ENCODE data around the gene UNC45B.
"Not testable (repeated sequence)": the region's sequence is repeated elsewhere in the genome, so short reads cannot be mapped to it uniquely, and the experiment has no call there.

Gene UNC45B, protein sequence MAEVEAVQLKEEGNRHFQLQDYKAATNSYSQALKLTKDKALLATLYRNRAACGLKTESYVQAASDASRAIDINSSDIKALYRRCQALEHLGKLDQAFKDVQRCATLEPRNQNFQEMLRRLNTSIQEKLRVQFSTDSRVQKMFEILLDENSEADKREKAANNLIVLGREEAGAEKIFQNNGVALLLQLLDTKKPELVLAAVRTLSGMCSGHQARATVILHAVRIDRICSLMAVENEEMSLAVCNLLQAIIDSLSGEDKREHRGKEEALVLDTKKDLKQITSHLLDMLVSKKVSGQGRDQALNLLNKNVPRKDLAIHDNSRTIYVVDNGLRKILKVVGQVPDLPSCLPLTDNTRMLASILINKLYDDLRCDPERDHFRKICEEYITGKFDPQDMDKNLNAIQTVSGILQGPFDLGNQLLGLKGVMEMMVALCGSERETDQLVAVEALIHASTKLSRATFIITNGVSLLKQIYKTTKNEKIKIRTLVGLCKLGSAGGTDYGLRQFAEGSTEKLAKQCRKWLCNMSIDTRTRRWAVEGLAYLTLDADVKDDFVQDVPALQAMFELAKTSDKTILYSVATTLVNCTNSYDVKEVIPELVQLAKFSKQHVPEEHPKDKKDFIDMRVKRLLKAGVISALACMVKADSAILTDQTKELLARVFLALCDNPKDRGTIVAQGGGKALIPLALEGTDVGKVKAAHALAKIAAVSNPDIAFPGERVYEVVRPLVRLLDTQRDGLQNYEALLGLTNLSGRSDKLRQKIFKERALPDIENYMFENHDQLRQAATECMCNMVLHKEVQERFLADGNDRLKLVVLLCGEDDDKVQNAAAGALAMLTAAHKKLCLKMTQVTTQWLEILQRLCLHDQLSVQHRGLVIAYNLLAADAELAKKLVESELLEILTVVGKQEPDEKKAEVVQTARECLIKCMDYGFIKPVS

GRCh38 chr17:35147375-35147905, at the start of gene UNC45B:
UNC45B (plus strand) TSS chr17:35147817; CDS start chr17:35148264, 447 bp downstream.
- no peak for DNase-seq (ENCODE audit: low spot score)

DNA sequence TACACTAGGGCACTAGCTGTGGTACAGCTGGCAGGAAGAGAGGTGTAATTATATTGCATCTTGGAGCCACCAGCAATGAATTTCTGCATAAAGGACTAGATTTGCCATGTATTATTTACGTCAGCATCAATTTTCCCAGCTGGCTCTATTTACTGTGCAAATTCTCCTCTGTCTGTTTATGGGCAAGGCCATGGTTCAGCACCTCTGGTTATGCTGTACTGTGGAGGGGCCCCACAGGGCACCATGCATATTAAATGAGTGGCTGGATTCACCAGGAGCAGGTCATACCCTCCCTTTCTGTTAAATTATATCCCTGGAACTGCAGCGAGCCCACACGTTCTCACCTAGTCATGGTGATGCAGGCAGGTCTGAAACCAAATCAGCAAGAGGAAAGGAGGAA, 47.7 kb upstream of the UNC45B start:
- DNase-seq (ENCODE audit: low spot score), result no peak

DNA sequence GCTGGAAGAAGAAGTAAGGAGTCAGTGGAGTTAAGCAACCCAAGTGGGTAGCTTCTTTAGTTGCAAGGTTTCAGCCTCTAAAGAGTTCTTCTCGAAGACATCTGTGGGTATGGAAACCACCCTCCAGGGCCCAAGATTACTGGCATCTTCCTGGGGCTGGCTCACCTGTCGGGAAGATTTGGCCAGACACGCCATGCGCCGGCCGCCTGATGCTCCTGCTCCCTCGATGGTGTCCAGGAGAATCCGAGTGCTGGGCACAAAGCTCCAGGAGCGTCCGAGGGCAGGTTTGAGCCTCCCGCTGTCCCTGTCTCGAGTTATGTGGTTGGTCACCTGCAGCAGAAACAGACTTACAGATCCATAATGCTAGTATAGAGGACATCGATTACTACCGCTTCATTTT, 46.6 kb upstream of the UNC45B start:
- DNase-seq (ENCODE audit: low spot score), result no peak

GRCh38 chr17:35101725-35102124, 45.9 kb upstream of the UNC45B start:
- DNase-seq (ENCODE audit: low spot score), result no peak

DNA sequence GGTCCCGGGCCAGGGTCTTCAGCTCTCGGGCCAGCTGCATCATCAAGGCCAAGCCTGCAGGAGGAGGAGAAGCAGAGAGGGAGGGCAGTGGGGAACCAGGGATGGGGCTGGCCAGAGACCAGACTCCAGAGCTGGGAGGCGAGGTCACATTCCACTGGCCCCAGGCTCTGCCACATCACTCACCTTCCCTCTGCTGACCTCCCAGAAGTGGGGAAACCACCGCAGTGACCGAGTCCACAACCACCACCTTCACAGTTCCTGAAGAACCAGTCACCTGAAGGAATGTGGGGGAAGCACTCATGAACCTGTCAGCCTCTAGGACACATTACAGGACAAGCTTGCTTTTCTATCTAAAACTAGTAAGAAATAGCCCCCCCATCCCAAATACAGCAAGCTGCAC, 44.3 kb upstream of the UNC45B start:
- no peak for DNase-seq (ENCODE audit: low spot score)

DNA sequence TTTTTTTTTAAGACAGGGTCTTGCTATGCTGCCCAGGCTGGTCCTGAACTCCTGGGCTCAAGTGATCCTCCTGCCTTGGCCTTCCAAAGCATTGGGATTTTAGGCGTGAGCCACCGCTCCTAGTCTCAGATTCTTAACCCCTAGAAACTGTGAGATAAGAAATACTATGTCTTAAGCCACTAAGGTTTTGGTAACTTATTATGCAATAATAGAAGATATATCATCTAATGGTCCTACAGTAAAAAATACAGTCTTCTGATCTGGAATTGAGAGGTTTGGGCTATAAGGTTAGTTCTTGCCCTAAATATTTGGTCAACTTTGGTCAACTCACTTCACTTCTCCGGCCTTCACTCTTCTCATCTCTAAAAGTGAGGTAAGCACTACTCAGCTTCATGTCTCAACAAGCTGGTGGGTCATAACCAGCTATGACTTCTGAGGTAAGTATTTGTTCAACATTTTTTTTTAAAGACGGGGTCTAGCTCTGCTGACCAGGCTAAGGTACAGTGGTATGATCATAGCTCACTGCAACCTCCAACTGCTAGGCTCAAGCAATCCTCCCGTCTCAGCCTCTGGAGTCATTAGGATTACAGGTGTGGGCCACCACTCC, 42.7 kb upstream of the UNC45B start:
- DNase-seq (ENCODE audit: low spot score), result no peak

DNA sequence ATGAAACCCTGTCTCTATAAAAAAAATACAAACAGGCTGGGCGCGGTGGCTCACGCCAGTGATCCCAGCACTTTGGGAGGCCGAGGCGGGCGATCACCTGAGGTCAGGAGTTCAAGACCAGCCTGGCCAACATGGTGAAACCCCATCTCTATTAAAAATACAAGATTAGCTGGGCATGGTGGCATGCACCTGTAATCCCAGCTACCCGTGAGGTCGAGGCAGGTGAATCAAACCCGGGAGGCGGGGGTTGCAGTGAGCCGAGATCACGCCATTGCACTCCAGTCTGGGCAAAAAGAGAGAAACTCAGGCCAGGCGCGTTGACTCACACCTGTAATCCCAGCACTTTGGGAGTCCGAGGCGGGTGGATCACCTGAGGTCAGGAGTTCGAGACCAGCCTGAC, 36.8 kb upstream of the UNC45B start:
- DNase-seq (ENCODE audit: low spot score), result not testable (repeated sequence)

DNA sequence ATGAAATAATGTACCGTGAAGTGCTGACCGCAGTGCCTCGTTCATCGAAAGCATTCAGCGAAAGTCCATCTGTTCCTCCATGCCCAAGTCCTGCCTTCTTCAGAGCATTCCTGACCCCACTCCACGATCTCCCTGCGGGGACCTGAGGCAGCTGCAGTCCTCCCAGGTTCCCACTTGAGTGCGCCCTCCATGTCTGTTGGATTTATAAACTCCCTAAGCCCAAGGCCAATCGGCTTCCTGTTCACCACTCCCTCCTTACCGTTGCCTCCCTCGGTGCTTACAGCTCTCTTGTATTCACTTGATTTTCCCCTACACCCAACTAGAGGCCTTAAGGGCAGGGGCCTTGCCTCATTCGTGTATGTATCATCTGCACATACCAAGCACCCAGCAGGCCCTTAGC, 30.8 kb upstream of the UNC45B start:
- no peak for DNase-seq (ENCODE audit: low spot score)

DNA sequence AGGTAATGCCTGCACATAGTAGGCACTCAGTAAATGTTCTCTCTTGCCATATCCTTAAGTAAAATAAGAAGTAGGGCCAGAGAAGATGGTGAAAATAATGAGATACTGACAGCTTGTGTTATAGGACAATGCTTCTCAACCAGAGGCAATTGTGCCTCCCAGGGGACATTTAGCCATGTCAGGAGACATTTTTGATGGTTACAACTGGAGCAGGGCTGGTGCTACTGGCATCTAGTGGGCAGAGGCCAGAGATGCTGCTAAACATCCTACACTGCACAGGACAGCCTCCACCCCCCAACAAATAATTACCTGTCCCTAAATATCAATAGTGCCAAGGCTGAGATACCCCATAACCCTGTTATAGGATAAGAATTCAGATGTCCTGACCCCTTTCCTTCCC, 29.6 kb upstream of the UNC45B start:
- peak; percentile 32 for DNase-seq (ENCODE audit: low spot score)

- DNase-seq (ENCODE audit: low spot score), result peak; percentile 92
Observed at GRCh38 chr17:35119370-35120165, 28.0 kb upstream of the UNC45B start, which contains the start of gene RAD51D. RAD51D (minus strand) TSS chr17:35119860; CDS start chr17:35119613, 247 bp downstream.

- DNase-seq (ENCODE audit: low spot score), result no peak
Observed at GRCh38 chr17:35121315-35121714, 26.3 kb upstream of the UNC45B start, which contains the start of gene FNDC8. FNDC8 (plus strand) TSS chr17:35121615; CDS start chr17:35121694, 79 bp downstream.

- DNase-seq (ENCODE audit: low spot score), result peak; percentile 84
Observed at GRCh38 chr17:35127751-35128514, 19.7 kb upstream of the UNC45B start.

DNA sequence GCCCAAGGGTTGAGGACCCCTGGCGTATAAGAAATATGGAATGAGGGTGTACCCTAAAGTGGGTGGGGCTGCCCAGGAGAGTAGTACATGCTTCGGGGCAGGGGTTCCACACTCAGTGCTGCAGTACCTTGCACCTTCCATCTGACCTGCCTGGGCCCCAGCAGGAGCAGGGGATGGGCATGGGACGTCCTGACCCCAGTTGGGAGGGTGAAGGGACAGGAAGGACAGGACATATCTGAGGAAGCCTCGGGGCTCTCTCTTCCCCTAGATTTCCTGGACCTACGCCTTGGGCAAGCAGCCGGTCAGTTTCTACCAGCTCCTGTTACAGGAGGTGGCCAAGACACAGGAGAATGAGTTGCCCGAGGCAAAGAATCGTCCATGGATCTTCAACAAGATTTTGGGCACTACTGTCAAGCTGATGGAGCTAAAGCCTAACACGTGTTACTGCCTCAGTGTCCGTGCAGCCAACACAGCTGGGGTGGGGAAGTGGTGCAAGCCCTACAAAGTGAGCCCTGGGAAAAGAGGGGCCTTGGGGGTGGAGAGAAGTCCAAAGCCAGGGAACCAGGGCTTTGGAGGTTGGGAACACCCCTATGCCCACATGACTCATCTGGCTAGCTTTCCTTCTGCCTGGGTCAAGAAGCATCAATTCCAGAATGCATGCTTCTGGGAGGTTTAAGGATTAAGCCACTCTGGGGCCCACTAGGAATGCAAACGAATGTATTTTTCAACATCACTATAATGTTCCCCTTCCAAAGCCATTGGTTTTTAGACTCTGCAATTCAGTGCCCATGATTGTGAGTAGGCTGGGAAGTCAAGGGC, 18.3 kb upstream of the UNC45B start:
- peak; percentile 62 for DNase-seq (ENCODE audit: low spot score)

- DNase-seq (ENCODE audit: low spot score), result no peak
Observed at GRCh38 chr17:35129973-35130351, 17.7 kb upstream of the UNC45B start.

DNA sequence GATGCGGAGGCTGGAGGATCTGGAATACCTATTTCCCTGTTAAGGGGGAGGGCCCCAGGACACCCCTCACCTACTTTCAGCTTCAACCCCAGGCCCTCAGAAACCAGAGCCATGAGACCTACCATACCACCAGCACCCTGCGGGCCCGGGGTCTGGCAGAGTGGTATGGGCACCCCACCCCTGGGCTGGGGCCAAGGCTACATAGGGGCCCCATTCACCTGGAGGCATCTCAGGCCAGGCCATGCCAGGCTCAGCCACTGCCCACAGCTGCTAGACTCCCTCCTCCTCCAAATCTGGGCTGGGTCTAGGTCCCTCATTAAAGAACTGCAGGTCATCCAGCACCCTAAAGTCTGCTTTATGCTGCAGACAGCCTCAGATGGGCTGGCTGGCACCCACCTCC, 17.2 kb upstream of the UNC45B start:
- DNase-seq (ENCODE audit: low spot score), result no peak

DNA sequence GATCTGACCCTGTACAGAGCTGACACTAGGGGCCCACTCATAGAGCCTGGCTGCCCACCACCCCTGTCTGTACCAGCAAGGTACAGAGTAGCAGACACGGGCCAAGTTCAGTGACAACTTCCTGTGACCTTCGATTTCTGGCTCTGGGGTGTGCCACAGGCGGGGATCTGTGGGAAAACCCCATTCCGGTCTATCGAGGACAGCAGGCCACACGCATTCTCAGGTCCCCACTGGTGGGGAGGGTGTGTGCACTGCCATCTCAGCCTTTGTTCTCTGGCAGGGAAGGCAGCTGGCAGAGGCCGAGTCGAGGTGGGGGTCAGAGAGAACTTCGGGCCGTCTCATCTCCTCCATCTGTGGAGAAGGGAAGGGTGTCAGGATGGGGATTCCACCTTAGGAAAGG, 15.5 kb upstream of the UNC45B start:
- no peak for DNase-seq (ENCODE audit: low spot score)

GRCh38 chr17:35132816-35133550, 14.6 kb upstream of the UNC45B start:
- no peak for DNase-seq (ENCODE audit: low spot score)

DNA sequence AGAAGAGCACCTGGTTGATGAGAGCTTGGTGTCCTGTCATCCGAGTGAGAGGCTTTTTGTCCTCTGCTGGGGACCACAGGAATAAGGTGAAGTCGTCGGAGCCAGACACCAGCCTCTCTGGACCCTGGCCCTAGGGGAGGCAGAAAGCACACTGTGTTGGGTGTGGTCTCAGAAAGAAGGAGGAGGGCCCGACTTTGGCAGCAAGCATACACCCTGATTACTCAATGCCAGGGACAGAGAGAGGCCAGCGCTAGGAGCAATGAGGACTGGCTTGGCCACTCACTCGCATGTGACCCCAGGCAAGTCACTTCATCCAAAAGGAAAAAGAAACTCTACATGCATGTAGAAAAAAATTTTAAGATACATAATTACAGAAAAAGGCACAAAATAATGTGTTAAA, 12.3 kb upstream of the UNC45B start:
- no peak for DNase-seq (ENCODE audit: low spot score)

- no peak for DNase-seq (ENCODE audit: low spot score)
Observed at GRCh38 chr17:35138218-35138617, 9.4 kb upstream of the UNC45B start.

Data from AG08396 (cell line).